Measurements from ENCODE around the gene ATOX1.
"Not testable (repeated sequence)": the region's sequence is repeated elsewhere in the genome, so short reads cannot be mapped to it uniquely, and the experiment has no call there.

ATOX1 gene, protein sequence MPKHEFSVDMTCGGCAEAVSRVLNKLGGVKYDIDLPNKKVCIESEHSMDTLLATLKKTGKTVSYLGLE

DNA sequence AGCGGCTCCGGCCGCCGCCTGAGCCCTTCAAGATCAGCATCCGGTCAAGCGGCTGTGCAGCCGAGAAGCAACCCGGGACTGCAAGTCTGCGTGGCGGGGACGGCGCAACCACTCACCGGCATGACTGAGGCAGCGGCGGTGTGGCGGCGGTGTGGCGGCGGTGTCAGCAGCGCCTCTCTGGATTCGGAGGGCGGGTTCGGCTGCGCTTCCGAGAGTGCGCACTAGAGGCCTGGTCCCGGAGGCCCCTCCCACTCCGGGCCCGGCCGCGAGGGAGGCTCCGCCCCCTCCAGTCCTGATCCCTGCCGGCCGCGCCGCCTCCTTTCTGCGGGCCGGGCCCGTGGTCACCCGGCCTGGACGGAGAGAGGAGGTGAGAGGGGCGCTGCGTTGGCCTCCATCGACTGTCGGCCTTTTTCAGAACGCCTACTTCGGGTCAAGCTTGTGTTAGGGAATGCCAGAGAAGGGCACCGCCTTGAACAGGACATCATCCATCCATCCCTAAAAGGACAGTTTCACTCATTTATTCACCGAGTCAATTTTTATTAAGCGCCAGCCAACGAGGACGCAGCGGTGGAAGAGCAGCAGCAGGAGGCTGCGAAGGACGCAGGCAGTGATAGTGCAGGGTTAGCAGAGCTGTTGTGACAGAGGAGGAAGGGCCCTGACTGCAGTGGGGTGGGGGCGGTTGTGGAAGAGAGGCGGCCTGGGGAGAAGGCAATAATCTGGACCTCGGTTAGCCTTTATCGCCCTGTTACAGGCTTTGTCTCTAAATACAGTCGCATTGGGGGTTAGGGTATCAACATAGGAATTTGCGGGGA lies at the start of gene ATOX1:
Gene ATOX1, minus strand, starts transcription at position 202 of the 812 bp plus-strand sequence. Its CDS starts 80 bp downstream, at position 122.
- peak; percentile 88 for DNase-seq (ENCODE audit: low read depth in 2 of 2)

DNA sequence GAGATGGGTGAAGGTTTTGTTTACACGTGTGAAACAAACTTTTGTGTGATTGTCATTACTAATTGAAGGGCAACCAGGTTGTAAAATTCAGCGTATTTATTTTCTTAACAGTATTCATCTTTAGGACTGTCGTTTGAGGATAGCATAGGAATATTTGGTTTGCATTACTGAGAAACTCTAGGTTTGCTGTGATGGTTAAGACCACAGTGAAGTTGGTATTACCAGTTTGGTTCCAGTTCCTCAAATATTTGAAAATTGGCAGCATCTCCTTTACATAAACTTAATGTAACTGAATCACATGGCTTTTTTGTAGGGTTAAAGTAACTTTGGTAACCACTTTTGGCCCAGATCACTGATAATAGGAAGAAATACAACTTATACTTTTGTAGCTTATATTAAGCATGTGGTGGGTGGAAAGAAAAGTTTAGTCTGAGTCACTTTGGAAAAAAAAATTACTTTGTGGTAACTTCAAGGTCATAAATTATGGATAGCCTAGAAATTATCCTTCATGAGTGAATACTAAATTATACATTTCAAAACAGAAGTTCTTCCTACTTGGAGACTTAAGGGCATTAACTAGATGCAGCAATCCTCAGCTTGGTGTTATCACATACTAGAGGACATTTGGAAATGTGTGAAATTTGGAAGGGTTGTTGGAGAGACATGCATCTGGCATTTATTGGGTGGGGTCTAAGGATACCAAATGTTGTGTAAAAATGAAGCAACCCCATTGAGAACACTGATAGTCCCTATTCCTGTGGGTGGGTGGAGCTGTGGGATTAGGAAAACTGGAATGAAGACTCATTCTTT lies 47.2 kb upstream of the ATOX1 start:
- no peak for DNase-seq (ENCODE audit: low read depth in 2 of 2)

DNA sequence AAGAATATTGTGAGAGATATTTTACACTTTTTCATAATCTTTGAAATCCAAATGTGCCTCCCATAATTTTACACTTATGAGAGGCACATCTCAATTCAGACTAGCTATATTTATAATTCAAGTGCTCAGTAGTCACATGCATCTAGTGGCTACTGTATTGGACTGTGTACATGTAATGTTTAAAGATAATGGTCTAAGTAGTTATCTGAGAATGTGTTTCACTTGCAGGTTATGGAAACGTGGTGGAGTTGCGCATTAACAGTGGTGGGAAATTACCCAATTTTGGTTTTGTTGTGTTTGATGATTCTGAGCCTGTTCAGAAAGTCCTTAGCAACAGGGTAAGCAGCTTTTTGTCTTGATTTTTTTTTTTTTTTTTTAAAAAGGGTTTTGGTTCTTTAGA lies 42.1 kb upstream of the ATOX1 start:
- DNase-seq (ENCODE audit: low read depth in 2 of 2), result no peak

DNA sequence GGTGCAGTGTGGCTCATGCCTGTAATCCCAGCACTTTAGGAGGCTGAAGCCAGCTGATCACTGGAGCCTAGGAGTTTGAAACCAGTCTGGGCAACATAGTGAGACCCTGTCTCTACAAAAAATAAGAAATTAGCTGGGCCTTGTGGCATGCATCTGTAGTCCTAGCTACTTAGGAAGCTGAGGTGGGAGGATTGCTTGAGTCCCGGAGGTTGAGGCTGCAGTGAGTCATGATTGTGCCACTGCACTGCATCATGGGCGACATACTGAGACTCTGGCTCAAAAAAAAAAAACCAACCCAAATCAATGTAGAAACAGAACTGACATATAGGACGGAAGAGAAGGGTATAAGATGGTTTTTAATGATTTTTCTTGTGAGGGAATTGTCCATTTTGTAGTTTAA lies 41.0 kb upstream of the ATOX1 start:
- DNase-seq (ENCODE audit: low read depth in 2 of 2), result no peak

DNA sequence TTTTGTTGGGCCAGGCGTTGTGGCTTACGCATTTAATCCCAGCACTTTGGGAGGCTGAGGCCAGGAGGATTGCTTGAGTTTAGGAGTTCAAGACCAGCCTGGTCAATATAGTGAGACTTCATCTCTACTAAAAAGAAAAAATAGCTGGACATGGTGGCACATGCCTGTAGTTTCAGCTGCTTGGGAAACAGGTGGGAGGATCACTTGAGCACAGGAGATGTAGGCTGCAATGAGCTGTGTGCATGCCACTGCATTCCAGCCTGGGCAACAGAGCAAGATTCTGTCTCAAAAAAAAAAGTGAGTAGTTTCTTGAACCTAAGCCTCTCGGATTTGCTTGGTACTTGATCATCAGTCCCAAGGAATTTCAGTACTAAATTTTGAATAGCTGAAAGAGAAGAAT lies 40.2 kb upstream of the ATOX1 start:
- no peak for DNase-seq (ENCODE audit: low read depth in 2 of 2)

DNA sequence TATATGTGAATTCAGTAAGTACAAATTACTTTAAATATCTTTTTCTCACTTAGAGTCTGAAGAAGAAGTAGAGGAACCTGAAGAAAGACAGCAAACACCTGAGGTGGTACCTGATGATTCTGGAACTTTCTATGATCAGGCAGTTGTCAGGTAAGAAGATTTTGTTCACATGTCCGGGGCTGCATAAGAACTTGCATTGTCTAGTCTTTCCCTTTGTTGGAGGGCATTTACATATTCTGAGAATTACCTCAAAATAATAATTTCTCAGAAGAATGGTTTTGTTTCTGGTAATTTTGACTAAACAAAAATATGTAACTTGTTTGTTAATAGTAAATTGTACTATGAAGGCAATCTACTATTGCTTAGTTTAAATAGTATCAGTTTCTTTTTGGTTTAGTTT lies 37.0 kb upstream of the ATOX1 start:
- DNase-seq (ENCODE audit: low read depth in 2 of 2), result no peak

DNA sequence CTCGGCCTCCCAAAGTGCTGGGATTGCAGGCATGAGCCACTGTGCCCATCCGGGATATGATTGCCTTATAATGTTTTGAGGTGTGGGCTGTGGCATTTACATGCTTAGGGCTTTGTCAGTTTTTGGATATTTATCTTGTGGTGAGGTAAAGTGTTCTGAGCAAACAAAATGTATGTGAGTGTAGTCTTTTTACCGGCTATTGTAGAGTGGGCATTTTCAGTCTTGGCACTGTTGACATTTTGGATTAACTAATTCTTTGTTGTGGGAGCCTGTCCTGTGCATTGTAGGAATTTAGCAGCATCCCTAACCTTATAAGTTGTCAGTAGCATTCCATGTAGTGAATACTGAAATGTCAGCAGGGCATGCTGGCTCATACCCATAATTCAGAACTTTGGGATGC lies 34.9 kb upstream of the ATOX1 start:
- DNase-seq (ENCODE audit: low read depth in 2 of 2), result no peak

DNA sequence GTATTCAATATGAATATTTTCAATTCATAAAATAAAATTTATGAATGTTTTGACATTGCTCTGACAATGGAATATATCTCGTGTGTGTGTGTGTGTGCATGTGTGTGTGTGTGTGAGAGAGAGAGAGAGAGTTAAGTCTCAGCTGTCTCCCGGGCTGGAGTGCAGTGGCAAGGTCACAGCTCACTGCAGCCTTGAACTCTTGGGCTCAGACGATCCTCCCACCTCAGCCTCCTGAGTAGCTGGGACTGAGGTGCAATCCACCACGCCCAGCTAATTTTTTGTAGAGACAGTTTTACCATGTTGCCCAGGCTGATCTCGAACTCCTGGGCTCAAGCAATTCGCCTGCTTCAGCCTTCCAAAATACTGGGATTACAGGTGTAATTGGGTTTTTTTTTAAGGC lies 29.4 kb upstream of the ATOX1 start:
- no peak for DNase-seq (ENCODE audit: low read depth in 2 of 2)

DNA sequence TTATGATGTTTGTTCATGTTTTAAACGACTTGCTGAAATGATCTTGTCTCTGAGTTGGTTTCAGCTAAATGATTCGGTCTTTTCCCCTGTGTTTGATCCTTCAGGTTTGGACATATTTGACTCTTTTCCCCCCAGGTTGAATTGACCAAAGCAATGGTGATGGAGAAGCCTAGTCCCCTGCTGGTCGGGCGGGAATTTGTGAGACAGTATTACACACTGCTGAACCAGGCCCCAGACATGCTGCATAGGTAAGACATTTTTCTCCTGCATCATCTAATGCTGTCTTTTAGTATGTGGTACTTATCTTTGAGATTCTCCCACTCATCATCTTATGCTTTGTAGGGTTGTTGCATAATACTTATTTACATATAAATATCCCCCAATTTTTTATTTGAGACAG lies 28.0 kb upstream of the ATOX1 start:
- DNase-seq (ENCODE audit: low read depth in 2 of 2), result no peak

DNA sequence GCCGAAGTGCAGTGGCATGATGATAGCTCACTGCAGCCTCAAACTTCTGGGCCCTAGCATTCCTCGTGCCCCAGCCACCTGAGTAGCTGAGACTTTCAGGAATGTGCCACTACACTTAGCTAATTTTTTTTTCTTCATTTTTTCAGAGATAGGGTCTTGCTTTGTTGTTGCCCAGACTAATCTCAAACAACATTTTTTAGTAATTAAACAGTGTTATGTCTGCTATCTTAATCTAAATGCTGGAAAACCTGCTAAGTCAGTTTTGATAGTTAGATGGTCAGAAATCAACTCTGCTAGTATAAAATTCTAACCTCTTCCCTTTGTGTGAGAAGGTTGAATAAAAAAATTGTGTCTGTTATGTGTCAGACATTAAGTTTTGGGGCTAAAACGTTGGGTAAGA lies 25.7 kb upstream of the ATOX1 start:
- DNase-seq (ENCODE audit: low read depth in 2 of 2), result no peak

DNA sequence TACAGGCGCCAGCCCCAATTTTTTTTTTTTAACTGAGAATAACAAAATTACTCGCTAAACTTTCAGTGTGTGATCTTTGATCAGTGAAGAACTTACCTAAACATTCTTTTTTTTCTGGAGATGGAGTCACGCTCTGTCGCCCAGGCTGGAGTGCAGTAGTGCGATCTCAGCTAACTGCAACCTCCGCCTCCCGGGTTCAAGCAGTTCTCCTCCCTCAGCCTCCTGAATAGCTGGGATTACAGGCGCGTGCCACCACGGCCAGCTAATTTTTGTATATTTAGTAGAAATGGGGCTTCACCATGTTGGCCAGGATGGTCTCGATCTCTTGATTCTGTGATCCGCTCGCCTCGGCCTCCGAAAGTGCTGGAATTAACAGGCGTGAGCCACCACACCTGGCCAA lies 25.2 kb upstream of the ATOX1 start:
- DNase-seq (ENCODE audit: low read depth in 2 of 2), result not testable (repeated sequence)

DNA sequence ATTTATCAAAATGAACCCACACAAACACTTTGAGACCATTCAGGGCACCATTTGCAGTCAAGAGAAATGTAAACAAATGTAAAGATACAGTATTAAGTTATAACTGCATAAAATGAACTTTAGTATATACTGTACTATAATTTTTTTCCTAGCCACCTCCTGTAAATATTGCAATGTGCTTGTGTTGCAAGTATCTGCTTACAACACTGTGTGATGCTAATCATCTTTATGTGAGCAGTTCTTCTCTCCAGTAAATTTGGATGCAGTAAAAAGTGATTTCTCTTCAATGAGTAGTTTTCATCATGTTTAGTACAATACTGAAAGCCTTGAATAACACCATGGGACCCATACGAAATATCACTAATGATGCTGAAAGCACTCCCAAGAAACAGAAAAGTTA lies 22.8 kb upstream of the ATOX1 start:
- no peak for DNase-seq (ENCODE audit: low read depth in 2 of 2)

DNA sequence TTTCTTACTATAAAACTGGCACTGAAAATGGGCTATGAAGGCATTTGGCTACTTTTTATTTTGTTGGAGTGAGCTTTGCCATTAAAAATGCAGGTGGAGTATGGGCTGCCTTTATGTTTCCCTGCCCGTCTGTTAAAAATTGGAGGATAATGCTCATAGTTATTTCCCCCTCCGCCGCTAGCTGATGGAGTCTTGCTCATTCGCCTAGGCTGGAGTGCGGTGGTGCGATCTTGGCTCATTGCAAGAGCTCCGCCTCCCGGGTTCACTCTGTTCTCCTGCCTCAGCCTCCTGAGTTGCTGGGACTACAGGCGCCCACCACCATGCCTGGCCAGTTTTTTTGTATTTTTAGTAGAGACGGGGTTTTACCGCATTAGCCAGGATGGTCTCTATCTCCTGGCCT lies 21.9 kb upstream of the ATOX1 start:
- no peak for DNase-seq (ENCODE audit: low read depth in 2 of 2)

DNA sequence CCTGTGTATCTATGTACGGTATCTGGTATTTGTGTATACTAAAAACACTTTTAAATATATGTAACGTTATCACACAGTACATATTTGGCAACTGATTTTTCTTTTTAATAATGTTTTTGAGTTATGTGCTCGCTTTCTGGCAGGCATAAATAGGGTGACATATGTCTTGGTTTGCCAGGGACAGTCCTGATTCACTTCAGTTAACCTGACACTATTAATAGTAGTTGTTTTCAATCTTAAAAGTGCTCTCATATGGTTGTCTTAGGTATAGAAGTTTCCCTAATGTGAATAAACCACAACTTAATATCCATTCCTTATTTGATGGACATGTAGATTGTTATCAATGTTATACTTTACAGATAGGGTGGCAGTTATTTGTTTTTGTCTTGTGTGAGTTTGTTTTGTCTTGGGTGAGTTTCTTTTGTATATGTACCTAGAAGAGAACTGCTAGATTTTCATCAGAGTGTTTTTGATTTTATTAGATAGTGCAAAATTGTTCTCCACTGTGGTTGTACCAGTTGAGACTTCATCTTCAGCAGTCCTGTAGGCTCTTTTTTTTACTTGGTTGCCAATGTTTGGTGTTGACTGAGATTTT lies 21.2 kb upstream of the ATOX1 start:
- DNase-seq (ENCODE audit: low read depth in 2 of 2), result no peak

DNA sequence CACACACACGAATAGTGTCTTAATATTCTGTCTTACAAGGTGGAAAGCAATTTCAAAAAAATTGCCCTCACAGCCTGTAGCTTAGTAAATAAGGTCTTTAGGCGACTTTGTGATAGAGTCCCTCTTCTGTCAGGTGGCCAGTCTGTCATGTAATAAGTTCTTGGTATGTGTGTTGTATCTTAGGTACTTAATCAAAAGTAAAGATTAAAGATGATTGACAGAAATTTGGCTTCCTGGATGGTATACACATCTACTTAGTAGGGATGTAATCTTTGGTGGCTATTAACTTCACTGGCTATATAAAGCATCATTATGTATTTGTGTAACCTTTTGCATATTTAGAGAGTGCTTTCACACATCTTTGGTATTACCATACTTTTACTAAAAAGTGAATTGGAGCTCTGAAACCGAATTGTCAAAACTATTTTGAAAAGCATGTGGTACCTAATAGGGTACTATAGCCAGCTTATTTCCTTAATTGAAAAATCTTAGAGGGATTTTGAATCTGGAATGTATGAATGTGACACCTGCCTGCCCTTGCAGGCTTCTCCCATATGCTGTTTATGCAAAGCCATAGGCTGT lies 16.7 kb upstream of the ATOX1 start:
- no peak for DNase-seq (ENCODE audit: low read depth in 2 of 2)

DNA sequence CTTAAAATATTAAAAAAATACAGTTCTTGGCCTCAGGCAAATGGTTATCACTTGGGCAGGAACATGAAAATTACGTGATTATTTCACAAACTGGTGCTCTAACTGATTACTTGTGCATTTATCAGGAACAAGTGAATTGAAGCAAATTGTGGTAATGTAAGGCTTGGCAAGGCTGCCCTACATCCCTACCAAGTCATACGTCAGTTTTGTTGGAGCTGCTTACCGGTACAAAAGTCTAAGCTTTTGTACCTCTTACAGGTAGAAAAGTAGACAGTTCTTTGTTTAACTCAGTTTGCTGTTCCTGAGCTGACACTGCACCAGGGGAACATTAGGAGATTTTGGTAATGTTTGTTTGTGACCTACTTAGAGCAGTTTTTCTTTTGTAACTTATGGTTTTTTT lies 15.5 kb upstream of the ATOX1 start:
- DNase-seq (ENCODE audit: low read depth in 2 of 2), result no peak

DNA sequence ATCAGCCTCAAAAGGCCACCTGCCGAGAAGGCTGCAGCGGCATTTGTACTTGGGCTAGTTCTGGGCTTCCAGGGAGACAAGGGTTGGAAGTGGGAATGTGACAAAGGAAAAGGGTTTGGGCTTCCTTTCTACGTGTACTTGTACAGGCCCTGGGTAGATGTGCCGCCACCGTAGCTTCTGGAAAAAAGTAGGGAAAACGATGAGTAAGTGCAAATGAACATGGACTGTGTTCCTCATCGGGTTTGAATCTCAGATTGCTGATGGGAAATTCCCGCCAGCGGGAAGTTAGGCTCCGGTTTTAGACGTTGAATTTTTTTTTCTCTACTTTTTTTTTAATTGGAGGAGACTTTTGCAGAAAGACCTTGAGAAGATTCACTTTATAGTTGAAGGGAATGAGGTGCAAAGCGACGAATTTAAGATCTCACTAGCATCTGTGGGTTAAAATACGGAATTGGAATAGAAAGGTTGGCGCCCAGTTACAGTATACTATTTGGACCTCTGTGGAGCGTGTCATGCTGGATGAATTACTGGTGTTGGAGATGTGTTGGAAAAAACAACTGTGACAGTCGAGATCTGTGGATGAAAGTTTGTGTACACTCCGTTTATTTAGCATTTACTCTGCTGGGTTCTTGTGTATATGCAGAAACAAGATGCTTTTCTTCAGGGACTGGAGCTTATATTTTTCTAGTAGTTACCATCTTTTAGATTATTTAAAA lies 14.6 kb upstream of the ATOX1 start:
- DNase-seq (ENCODE audit: low read depth in 2 of 2), result no peak

DNA sequence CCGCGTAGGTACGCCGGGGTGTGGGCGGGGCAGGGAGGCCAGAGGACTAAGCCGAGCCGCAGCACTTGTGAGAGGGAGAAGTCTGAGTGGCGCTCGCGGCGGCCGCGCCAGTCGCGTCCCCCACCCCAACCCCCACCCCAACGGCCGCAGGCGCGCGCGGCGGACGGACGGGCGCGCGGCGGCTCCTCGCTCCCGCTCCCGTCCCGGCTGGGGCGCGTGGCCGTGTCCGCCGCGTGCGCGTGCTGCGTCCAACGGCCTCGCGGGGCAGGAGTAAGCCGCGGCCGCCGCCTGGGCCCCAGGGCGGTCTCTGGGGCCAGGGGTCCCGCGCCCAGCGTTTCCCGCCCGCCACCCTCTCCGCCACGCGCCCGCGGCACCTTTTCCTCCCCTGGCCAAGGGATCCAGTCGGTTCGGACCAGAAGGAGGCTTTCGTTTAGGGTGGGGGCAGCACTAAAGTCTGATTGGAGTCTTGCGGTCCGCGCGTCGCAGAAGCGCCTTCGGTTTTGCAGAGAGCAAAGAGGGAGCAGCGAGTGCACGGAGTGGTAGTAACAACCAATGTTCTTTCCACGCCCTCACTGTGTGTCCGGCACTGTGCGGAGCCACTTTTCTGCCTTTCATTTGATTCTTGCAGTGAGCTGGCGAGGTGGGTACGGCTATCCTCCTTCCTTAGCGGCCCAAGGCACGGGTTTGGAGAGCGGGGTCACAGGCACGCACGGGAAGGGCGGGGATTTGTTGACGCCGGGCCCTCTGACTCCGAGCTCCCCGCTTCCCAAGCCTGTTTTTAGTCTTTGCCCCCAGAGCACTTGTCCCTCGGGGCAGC lies 13.8 kb upstream of the ATOX1 start:
- peak; percentile 19 to 20 for DNase-seq (ENCODE audit: low read depth in 2 of 2)

DNA sequence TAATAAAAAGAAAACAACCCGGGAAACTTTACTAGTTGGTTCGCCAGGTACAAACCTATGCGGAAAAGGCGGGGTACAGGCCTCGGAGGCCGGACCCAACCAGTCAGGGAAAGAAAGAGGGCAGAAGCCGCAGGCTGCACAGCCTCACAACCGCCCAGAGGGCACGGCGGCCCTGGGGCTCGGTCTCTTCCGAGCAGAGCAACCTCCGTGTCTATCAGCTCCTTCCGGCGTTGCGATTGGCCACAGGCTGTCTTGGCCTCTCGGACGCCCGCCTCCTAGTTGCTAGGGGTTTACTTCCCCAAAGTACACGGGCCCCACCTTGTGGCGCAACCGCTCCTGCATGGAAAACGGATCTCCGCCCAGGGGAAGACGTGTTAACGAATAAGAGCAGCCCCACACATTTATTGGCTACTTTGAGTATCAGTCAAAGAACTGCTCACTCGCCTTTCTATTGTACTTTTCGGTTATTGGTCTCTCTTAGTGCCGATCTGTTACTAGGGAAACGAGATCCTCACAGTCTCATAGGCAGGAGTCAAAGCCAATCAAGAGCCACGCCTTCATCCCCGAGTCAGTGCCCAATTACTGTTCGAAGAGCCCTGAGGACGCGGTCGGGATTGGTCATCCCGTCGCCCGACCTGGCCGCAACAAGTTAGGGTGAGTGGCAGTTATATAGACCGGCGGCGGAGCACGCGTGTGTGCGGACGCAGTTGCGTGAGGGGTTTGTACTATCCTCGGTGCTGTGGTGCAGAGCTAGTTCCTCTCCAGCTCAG lies 13.0 kb upstream of the ATOX1 start, which contains the start of gene G3BP1:
Gene G3BP1, plus strand, starts transcription at position 696 of the 770 bp plus-strand sequence. CDS start 14,667 bp downstream, outside the sequence.
- peak; percentile 99 for DNase-seq (ENCODE audit: low read depth in 2 of 2)

Data from stimulated activated CD8-positive, alpha-beta memory T cell treated with anti-CD3 and anti-CD28 coated beads, Interleukin-15, amount 100 ng/mL, for 48 hours (primary cell).